GM12892 (cell line): ENCODE results near the gene TMC5.

Source experiments
- POLR2A ChIP-seq: IDR thresholded peaks from 2 replicates; pipeline ENCODE4 v1.6.1; 2011; ENCODE audit warnings: low read depth, low read length, control low read depth
- POLR2AphosphoS5 ChIP-seq: IDR thresholded peaks from 2 replicates; pipeline ENCODE4 v1.6.1; 2011; ENCODE audit warnings: low read depth, low read length, control low read depth
- TAF1 ChIP-seq: IDR thresholded peaks from 2 replicates; pipeline ENCODE4 v1.6.1; 2011; ENCODE audit warnings: low read depth, mild to moderate bottlenecking, control low read depth, low read length, borderline replicate concordance

DNA sequence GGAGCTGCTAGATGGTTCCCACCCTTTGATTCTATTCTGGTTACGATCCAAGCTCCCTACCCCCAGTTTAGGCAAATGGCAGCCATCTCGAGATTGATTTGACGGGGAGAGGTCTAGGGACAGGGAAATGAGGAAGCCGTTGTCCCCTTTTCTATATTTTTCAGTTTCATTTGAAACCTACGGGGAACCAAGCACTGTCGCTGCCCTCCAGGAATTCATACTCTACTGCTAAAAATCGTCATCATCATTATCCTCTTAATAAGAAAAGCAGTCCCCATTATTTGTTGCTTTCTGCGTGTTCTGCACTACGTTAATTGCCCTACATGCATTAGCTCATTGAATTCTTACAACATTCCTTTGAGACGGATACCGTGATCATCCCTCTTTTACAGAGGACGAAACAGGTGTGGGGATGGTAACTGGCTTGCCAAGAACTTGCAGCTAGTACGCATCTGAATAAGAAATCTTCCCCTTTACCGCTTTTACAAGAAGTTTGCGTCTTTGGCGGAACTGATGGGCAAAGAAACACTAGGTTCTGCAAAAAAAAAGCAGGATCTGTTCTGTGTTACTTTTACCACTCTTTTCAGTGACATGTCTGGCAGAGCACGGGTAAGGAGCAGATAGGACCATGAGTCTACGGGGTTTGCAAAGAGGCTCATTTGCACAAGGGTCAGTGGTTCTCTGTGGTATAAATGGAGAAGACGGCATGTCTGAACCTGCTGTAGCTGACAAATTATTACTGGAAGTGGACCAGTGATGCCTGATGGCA, 107.1 kb downstream of the TMC5 start:
- TF ChIP-seq POLR2AphosphoS5 (no peak), POLR2A (peak; percentile 57), TAF1 (no peak)
